HepG2 (cell line): ENCODE measurements around the gene CLDN7. TPM values are rescaled to one million over a fixed set of nuclear protein-coding genes. Genes with fewer than 3 reads are reported as not detected.

ENCODE experiments used
- HDAC1 ChIP-seq: sonication (generic); formaldehyde crosslinking; IDR thresholded peaks from 2 replicates; pipeline ENCODE4 v1.5.1; 2020; ENCODE audit warnings: mild to moderate bottlenecking, missing genetic modification reagents
- KDM5A ChIP-seq: fragments of 200-600 bp; sonication (generic); IDR thresholded peaks from 2 replicates; pipeline ENCODE4 v1.7.0; 2018; ENCODE audit warnings: antibody characterized with exemption, mild to moderate bottlenecking, low read length, borderline replicate concordance
- RFXANK ChIP-seq: IDR thresholded peaks from 2 replicates; pipeline ENCODE4 v1.6.1; 2016
- SOX6 ChIP-seq, 2 experiments: fragments of 450-650 bp in 1 of 2; sonication (generic) in 1 of 2; formaldehyde crosslinking in 1 of 2; IDR thresholded peaks; 2 replicates each; pipeline versions ENCODE4 v1.4.0 to v1.6.1; 2017 to 2020; ENCODE audit warnings: antibody characterized with exemption in 1 of 2, mild to moderate bottlenecking in 1 of 2, missing genetic modification reagents in 1 of 2
- TOPORS ChIP-seq: sonication (generic); formaldehyde crosslinking; IDR thresholded peaks from 2 replicates; pipeline ENCODE4 v1.8.0; 2023; ENCODE audit warnings: mild to moderate bottlenecking, missing genetic modification reagents
- XRCC5 ChIP-seq: fragments of 200-400 bp; formaldehyde crosslinking; optimal IDR thresholded peaks from 2 replicates; pipeline ENCODE3; 2017; ENCODE audit warnings: mild to moderate bottlenecking, low read length
- ZNF230 ChIP-seq: sonication (generic); formaldehyde crosslinking; IDR thresholded peaks from 2 replicates; pipeline ENCODE4 v1.4.0; 2020; ENCODE audit warnings: mild to moderate bottlenecking, missing genetic modification reagents
- ZNF383 ChIP-seq: sonication (generic); formaldehyde crosslinking; IDR thresholded peaks from 2 replicates; pipeline ENCODE4 v1.4.0; 2020; ENCODE audit warnings: missing genetic modification reagents, mild to moderate bottlenecking, borderline replicate concordance
- ZNF563 ChIP-seq: sonication (generic); formaldehyde crosslinking; IDR thresholded peaks from 2 replicates; pipeline ENCODE4 v1.8.0; 2022; ENCODE audit warnings: mild to moderate bottlenecking, moderate library complexity, missing genetic modification reagents
- polyA plus RNA-seq, 8 experiments: library from polyadenylated mRNA; depleted of rRNA in 3 of 8; stranded (reverse) in 7 of 8; unstranded in 1 of 8; fragments of >200 nt; fragmentation: Illumina TruSeq in 4 of 8; extraction: Trizol in 4 of 8; gene quantifications; 2 replicates each; pipeline versions ENCODE4 v1.2.1 to v1.2.3, GENCODE V29; 2011 to 2016; ENCODE audit warnings: low read depth in 4 of 8, missing spikeins in 1 of 8, mixed read lengths in 1 of 8; ENCODE audit not compliant: insufficient read depth in 1 of 8
- total RNA-seq, 5 experiments: library from RNA; depleted of rRNA; stranded (reverse); fragments of >200 nt; fragmentation: Illumina TruSeq; extraction: Trizol; gene quantifications; 2 replicates each; pipeline ENCODE4 v1.2.3, GENCODE V29; 2016; ENCODE audit warnings: low read depth in 1 of 5
- TF ChIP-seq, protein P1 (sequence below): sonication (generic); formaldehyde crosslinking; IDR thresholded peaks from 2 replicates; pipeline ENCODE4 v1.8.0; 2022; ENCODE audit warnings: missing genetic modification reagents, mild to moderate bottlenecking, inconsistent platforms, borderline replicate concordance
- TF ChIP-seq, protein P2 (sequence below): sonication (generic); formaldehyde crosslinking; IDR thresholded peaks from 2 replicates; pipeline ENCODE4 v1.4.0; 2020; ENCODE audit warnings: missing genetic modification reagents, low read depth, mild to moderate bottlenecking, borderline replicate concordance
- TF ChIP-seq, protein P3 (sequence below): sonication (generic); formaldehyde crosslinking; IDR thresholded peaks from 2 replicates; pipeline ENCODE4 v1.5.0; 2020; ENCODE audit warnings: missing genetic modification reagents
- TF ChIP-seq, protein P4 (sequence below), 2 experiments: sonication (generic) in 1 of 2; formaldehyde crosslinking in 1 of 2; IDR thresholded peaks; 2 replicates each; pipeline versions ENCODE4 v1.4.0 to v1.6.1; 2018 to 2020; ENCODE audit warnings: missing genetic modification reagents in 2 of 2, borderline replicate concordance in 1 of 2, low read depth in 1 of 2, mild to moderate bottlenecking in 1 of 2, missing biosample characterization in 1 of 2
- TF ChIP-seq, protein P5 (sequence below): sonication (generic); formaldehyde crosslinking; IDR thresholded peaks from 2 replicates; pipeline ENCODE4 v1.4.0; 2020; ENCODE audit warnings: missing genetic modification reagents
- TF ChIP-seq, protein P6 (sequence below), 2 experiments: sonication (generic) in 1 of 2; formaldehyde crosslinking in 1 of 2; IDR thresholded peaks; 2 replicates each; pipeline versions ENCODE4 v1.4.0 to v1.6.1; 2016 to 2020; ENCODE audit warnings: borderline replicate concordance in 1 of 2, low read depth in 1 of 2, mild to moderate bottlenecking in 1 of 2, missing genetic modification reagents in 1 of 2

CLDN7 gene
- total and polyA plus RNA-seq, 2 of the 13 experiments (the other 11 are each of a cell fraction or from before 2014, with no cell fraction given), result not detected

DNA sequence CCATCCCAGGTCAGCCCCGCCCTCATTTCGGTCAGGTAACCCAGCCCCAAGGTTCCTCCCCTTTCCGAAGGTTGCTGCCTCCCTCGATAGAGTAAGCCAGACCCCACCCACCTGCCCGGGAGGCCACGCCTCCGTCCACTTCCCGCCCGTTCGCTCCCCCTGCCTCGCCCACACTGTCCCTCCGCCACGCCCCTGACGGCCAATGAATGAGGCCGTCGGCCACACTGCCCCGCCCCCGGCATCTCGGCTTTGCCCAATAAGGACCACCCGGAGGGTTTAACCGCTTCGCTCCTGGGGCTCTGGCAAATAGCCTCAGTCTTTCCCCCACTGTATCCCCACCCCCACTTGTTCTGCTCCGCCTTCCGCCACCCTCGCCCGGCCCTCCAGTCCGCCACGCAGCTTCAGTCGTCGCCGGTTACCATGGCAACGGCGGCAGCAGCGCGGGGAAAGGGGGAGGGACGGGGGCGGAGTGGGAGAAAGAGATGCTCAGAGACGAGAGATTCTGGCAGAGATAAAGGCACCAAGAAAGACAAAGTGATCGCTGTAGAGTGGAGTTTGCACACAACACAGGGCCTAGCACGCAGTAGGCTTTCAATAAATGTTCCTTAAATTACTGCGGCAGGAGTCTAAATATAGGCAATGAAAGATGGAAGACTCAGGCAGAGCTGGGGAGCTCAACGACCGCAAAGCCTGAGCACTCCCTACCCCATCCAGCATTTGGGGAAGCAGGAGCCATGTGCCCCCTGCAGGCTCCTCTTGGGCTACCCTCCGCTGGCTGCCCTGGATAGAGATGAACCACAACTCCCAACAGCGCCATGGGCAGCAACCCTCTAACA is 47.8 kb downstream of the CLDN7 start (continued):
- TF ChIP-seq KDM5A, result peak; percentile 37; the same call in 1 of the 2 replicates
- 0 out of 2 replicates have a peak, but pooled peaks have one; percentile 27 for TF ChIP-seq ZNF563 (CRISPR knock-in tag)
- 0 out of 2 replicates have a peak, but pooled peaks have one; percentile 79 for TF ChIP-seq RFXANK (CRISPR knock-in tag)
- TF ChIP-seq, protein P1, sequence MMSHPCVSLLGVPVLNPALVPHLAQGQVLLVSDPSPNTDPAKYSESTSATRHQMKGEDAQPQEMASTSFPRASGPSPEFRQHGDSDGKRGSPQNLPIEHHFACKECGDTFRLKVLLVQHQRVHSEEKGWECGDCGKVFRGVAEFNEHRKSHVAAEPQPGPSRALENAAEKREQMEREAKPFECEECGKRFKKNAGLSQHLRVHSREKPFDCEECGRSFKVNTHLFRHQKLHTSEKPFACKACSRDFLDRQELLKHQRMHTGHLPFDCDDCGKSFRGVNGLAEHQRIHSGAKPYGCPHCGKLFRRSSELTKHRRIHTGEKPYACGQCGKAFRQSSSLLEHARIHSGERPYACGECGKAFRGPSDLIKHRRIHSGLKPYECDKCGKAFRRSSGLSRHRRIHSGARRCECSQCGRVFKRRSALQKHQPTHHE (CRISPR knock-in tag), result peak; percentile 43; the same call in 1 of the 2 replicates
- peak; percentile 18; the same call in 1 of the 2 replicates for TF ChIP-seq HDAC1 (CRISPR knock-in tag)
- TF ChIP-seq, protein P2, sequence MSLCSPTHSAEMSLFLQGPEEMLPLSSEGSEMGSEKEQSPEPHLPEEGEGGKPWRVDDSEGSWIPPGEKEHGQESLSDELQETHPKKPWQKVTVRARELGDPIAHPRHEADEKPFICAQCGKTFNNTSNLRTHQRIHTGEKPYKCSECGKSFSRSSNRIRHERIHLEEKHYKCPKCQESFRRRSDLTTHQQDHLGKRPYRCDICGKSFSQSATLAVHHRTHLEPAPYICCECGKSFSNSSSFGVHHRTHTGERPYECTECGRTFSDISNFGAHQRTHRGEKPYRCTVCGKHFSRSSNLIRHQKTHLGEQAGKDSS (CRISPR knock-in tag), result no peak
- peak; percentile 67; the same call in 1 of the 2 replicates for TF ChIP-seq ZNF230 (CRISPR knock-in tag)
- TF ChIP-seq, protein P3, sequence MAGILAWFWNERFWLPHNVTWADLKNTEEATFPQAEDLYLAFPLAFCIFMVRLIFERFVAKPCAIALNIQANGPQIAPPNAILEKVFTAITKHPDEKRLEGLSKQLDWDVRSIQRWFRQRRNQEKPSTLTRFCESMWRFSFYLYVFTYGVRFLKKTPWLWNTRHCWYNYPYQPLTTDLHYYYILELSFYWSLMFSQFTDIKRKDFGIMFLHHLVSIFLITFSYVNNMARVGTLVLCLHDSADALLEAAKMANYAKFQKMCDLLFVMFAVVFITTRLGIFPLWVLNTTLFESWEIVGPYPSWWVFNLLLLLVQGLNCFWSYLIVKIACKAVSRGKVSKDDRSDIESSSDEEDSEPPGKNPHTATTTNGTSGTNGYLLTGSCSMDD (CRISPR knock-in tag), result no peak
- TF ChIP-seq, protein P4, sequence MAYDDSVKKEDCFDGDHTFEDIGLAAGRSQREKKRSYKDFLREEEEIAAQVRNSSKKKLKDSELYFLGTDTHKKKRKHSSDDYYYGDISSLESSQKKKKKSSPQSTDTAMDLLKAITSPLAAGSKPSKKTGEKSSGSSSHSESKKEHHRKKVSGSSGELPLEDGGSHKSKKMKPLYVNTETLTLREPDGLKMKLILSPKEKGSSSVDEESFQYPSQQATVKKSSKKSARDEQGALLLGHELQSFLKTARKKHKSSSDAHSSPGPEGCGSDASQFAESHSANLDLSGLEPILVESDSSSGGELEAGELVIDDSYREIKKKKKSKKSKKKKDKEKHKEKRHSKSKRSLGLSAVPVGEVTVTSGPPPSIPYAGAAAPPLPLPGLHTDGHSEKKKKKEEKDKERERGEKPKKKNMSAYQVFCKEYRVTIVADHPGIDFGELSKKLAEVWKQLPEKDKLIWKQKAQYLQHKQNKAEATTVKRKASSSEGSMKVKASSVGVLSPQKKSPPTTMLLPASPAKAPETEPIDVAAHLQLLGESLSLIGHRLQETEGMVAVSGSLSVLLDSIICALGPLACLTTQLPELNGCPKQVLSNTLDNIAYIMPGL (CRISPR knock-in tag; IDR thresholded peaks at IDR 0.05; ENCODE audit: borderline replicate concordance in 1 of 2, low read depth in 1 of 2), result peak; percentile 8 to 62; a peak in 3 of 4 replicates
- no peak for TF ChIP-seq SOX6 (IDR thresholded peaks at IDR 0.05)
- TF ChIP-seq SOX6 (CRISPR knock-in tag; IDR thresholded peaks at IDR 0.05), result no peak
- peak; percentile 80; the same call in 1 of the 2 replicates for TF ChIP-seq ZNF383 (CRISPR knock-in tag)
- no peak for TF ChIP-seq TOPORS
- TF ChIP-seq, protein P5, sequence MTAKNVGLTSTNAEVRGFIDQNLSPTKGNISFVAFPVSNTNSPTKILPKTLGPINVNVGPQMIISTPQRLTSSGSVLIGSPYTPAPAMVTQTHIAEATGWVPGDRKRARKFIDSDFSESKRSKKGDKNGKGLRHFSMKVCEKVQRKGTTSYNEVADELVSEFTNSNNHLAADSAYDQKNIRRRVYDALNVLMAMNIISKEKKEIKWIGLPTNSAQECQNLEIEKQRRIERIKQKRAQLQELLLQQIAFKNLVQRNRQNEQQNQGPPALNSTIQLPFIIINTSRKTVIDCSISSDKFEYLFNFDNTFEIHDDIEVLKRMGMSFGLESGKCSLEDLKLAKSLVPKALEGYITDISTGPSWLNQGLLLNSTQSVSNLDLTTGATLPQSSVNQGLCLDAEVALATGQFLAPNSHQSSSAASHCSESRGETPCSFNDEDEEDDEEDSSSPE (CRISPR knock-in tag), result peak; percentile 54; the same call in 1 of the 2 replicates
- TF ChIP-seq, protein P6, sequence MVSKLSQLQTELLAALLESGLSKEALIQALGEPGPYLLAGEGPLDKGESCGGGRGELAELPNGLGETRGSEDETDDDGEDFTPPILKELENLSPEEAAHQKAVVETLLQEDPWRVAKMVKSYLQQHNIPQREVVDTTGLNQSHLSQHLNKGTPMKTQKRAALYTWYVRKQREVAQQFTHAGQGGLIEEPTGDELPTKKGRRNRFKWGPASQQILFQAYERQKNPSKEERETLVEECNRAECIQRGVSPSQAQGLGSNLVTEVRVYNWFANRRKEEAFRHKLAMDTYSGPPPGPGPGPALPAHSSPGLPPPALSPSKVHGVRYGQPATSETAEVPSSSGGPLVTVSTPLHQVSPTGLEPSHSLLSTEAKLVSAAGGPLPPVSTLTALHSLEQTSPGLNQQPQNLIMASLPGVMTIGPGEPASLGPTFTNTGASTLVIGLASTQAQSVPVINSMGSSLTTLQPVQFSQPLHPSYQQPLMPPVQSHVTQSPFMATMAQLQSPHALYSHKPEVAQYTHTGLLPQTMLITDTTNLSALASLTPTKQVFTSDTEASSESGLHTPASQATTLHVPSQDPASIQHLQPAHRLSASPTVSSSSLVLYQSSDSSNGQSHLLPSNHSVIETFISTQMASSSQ (IDR thresholded peaks at IDR 0.05; ENCODE audit: low read depth), result no peak
- TF ChIP-seq, protein P6 (CRISPR knock-in tag; IDR thresholded peaks at IDR 0.05; ENCODE audit: borderline replicate concordance), result peak; percentile 57; the same call in 1 of the 2 replicates
- peak; percentile 24 for TF ChIP-seq XRCC5
